GM18951 (cell line): ENCODE data around the gene HSPG2.

Experiments used
- POLR2A ChIP-seq: IDR thresholded peaks from 4 replicates; pipeline ENCODE4 v1.6.1; 2011; ENCODE audit warnings: mild to moderate bottlenecking; ENCODE audit not compliant: insufficient read length, insufficient read depth; ENCODE audit errors: extremely low read depth
- in situ Hi-C: fragments of 300-500 bp; cut with MboI; formaldehyde crosslinking; loops from one replicate; pipeline ENCODE4 v1.12.0; 2022; ENCODE audit warnings: low sequenced_read_pairs, mixed read lengths, inconsistent platforms; ENCODE audit not compliant: unreplicated experiment

Gene HSPG2

DNA sequence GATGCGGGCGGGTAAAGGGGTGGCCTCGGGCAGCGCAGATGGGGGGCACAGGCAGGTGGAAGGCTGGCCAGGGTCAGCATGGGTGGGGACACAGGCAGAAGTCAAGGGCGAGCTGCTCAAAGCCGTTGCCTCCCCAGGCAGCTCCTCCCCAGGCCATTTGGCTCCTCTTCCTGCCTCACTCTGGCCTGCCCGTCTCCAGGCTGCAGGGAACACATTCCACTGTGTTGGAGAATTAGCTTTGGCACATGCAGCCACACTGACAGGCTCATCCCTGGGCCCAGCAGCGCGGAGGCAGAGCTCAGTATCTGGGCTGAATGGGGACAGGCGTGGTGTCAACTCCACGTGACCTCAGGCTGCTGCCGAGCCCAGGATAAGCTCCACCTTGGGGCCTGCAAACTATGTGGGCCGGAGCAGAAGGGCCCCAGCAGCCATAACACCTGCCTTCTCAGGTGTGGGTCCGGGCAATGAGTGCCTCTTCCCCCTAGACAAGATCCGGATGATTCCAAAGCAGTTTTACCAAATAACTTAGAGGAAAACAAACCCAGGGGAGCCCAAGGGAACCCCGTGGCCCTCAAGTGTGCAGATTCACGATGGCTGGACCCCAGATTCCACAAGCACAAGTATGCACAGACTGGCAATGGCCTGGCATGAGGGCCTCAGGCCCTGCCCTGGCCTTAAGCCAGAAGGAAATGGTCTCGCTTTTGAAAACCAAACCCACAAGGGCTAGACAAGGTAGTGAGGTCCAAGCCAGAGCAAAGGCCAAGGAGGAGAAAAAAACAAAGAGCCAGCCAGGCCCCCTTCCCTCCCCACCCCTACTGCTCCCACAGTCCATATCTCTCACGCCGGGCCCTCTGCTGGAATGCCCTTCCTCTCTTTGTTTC is 40.2 kb downstream of the HSPG2 start:
- in situ Hi-C loops = no loop called here
- no peak for TF ChIP-seq POLR2A

DNA sequence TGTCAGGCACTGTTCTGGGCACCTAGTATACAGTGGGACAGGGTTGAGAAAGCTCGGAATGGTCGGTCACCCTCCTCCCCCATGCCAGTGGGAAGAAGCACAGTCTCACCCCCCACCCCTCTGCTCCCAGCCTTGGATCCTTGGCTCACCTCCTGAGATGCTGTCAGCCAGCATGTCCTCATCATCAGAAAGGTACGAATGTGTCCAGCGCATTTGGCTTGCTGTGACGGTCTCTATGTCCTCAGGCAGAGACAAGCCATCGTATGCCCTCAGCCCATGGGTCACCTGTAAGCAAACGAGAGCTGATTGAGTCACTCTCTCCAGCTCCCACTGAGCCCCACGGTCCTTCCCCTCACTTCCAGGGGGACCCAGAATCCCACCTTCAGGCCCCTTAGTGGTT is 41.1 kb downstream of the HSPG2 start:
- no peak for TF ChIP-seq POLR2A
- in situ Hi-C loops = no loop called here

DNA sequence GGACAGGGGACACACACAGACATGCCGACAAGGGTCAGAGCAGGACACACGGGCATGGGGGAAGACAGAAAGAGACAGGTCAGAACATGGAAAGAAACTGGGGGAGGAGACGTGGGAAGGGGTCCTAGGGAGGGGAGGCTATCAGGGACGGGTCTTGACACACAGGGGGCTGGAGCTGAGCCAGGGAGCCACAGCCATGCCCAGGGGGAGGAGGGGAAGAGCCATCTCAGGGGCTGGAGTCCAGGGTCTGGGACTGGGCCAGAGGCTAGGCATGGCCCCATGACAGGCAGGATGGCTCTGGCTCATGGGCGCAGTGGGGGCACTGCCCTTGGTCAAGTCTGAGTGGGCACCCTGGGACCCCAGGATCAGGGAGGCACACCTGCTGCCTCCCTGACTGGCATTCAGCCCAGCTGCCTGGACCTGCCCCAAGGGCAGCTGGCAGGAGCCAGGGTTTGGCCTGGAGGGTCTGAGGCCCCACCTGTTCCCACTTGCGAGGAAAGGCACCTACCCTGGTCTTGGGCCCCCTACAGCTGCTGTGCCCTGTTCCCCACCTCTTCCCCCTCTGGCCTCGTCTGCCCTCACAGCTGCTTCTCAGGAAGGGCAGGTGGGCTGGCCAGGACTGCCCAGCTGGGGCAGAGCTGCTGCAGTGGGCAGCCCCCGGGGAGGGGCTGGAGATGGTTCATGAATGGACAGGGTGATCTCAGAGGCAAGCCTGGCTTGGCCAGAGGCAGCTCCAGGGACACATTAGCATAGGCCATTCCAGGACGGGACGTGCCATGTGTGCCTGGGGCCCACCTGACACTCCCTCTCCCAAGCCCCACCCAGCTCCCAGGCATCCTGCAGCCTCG is 42.9 kb downstream of the HSPG2 start:
- in situ Hi-C loops = no loop called here
- TF ChIP-seq POLR2A = no peak

DNA sequence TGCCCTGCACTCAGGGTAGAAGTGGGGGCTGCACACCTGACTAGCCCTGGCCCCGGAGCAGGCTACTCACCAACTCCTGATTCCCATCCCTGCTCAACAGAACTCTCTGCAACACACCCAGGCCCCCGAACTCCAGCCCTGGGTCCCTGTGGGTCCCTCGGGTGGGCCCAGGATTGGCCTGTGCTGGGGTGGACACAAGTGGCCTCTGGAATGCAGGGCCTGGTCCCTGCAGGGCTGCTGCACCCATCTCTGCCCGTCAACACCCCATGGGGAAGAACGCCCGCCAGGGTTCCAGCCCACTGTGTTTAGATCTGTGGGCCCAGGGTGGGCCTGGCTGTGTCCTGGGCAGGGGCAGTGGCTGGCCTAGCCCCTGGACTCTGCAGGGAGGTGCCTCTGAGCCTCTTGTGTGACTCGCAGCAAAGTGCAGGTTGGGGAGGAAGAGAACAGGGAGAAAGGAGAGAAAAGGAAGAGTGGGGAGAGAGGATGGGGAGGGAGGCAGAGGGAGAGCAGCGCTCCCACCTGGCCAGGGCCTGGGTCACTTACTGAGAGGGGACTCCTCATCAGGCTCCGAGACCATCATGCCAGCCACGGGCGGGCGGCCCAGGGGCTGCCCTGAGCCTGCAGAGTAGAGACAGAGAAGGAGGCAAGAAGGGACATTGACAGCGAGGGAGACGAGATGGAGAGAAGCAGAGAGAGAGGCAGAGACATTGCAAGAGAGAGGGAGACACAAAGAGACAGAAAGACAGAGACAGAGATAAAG is 43.9 kb downstream of the HSPG2 start:
- in situ Hi-C loops = no loop called here
- no peak for TF ChIP-seq POLR2A

- in situ Hi-C loops = no loop called here
- TF ChIP-seq POLR2A = no peak
These were observed 45.3 kb downstream of the HSPG2 start for GRCh38 chr1:21891621-21892479.

GRCh38 chr1:21891081-21891480 is 46.0 kb downstream of the HSPG2 start:
- no peak for TF ChIP-seq POLR2A
- in situ Hi-C loops = no loop called here

DNA sequence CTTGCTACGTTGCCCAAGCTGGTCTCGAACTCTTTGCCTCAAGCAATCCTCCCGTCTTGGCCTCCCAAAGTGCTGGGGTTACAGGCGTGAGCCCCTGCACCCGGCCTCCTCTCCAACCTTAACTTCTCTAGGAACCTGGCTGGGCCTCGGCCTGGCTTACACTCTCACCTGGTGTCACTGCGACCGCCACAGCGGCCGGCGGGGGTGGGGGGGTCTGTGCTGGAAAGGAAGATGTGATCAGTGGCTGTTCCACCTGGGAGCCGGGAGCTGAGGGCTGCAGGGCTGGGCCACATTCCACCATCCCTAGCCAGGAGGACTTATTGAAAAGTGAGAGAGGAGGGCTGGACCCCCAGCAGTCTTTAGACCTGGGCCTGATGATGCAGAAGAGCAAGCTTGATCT is 48.6 kb downstream of the HSPG2 start:
- TF ChIP-seq POLR2A = no peak
- in situ Hi-C loops = no loop called here

GRCh38 chr1:21887796-21888195 is 49.3 kb downstream of the HSPG2 start:
- TF ChIP-seq POLR2A = no peak
- in situ Hi-C loops = no loop called here

DNA sequence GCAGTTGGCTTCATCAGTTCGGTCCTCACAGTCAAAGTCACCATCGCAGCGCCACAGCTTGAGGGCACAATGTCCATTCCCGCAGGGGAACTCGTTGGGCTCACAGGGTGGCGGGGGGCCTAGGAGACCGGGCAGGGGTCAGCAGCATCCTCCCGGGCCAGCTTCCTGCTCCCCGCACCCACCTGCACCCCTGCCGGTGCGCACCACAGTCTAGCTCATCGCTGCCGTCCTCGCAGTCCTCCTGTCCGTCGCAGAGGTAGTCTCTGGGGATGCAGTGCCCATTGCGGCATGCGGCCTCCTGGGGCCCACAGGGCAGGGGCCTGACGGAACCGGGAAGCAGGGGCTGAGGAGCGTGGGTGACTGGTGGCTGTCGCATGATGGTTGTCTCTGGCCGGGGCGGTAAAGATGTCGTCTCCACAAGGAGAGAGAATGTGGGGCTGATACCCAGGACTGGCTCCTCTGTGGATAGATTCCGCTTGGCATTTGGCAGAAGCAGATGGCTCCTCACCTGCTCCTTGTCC is 49.8 kb downstream of the HSPG2 start:
- in situ Hi-C loops = no loop called here
- TF ChIP-seq POLR2A = no peak

GRCh38 chr1:21886486-21887215 is 50.5 kb downstream of the HSPG2 start:
- in situ Hi-C loops = no loop called here
- TF ChIP-seq POLR2A = no peak

- TF ChIP-seq POLR2A = no peak
- in situ Hi-C loops = no loop called here
These were observed 51.7 kb downstream of the HSPG2 start for GRCh38 chr1:21885236-21886037.
